Caco-2 (cell line): Measurements from ENCODE around the gene IL1RAPL2. TPM values are rescaled to one million over a fixed set of nuclear protein-coding genes. Genes with fewer than 3 reads are reported as not detected.

ENCODE experiments used
- BruUV-seq: library from RNA; stranded (reverse); fragments of 400-500 nt; replicated peaks from 2 replicates; lab custom pipeline; 2021; lab: Mats Ljungman, UMichigan
- CTCF ChIA-PET: fragments of 300-600 bp; sonication (Branson Sonifier 250); formaldehyde crosslinking; loops from one replicate; lab custom pipeline; 2022; ENCODE audit warnings: antibody characterized with exemption; lab: Charles Lee
- POLR2A ChIA-PET: fragments of 300-600 bp; sonication (Branson Sonifier 250); formaldehyde crosslinking; loops from one replicate; lab custom pipeline; 2022; ENCODE audit warnings: antibody characterized with exemption; lab: Charles Lee
- DNase-seq, 2 experiments: peaks; one replicate each; pipeline versions ENCODE4 v3.0.0 to v3.0.0-alpha.2; 2020 to 2022
- H3K27me3 ChIP-seq: replicated peaks from 2 replicates; pipeline ENCODE4 v1.6.0; 2011; ENCODE audit warnings: low read length; ENCODE audit not compliant: control insufficient read depth, insufficient read depth
- H3K36me3 ChIP-seq: 2 replicates; pipeline ENCODE4 v1.5.1; 2011; ENCODE audit warnings: low read length; ENCODE audit not compliant: control insufficient read depth, insufficient read depth
- H3K4me1 ChIP-seq: fragments of 250-450 bp; sonication (Bioruptor Pico); 2 replicates; pipeline ENCODE4 v1.5.1; 2020; ENCODE audit warnings: mild to moderate bottlenecking
- H3K4me3 ChIP-seq: 2 replicates; pipeline ENCODE4 v1.5.1; 2011; ENCODE audit warnings: low read depth, mild to moderate bottlenecking, control low read depth, low read length
- H3K9me3 ChIP-seq: fragments of 250-450 bp; sonication (Bioruptor Pico); 2 replicates; pipeline ENCODE4 v1.5.1; 2020; ENCODE audit warnings: mild to moderate bottlenecking, moderate library complexity
- H3K27ac Mint-ChIP-seq: one replicate; pipeline ENCODE4 v1.8.0; 2022; ENCODE audit warnings: mixed read lengths; ENCODE audit not compliant: unreplicated experiment
- H3K27me3 Mint-ChIP-seq: one replicate; pipeline ENCODE4 v1.8.0; 2022; ENCODE audit warnings: mixed read lengths; ENCODE audit not compliant: insufficient read depth, unreplicated experiment
- H3K36me3 Mint-ChIP-seq: one replicate; pipeline ENCODE4 v1.8.0; 2022; ENCODE audit warnings: mild to moderate bottlenecking, mixed read lengths; ENCODE audit not compliant: insufficient read depth, unreplicated experiment
- H3K4me1 Mint-ChIP-seq: one replicate; pipeline ENCODE4 v1.8.0; 2022; ENCODE audit warnings: low read depth, mixed read lengths; ENCODE audit not compliant: unreplicated experiment
- H3K4me3 Mint-ChIP-seq: one replicate; pipeline ENCODE4 v1.8.0; 2022; ENCODE audit warnings: mild to moderate bottlenecking, moderate library complexity, mixed read lengths; ENCODE audit not compliant: unreplicated experiment
- H3K9me3 Mint-ChIP-seq: one replicate; pipeline ENCODE4 v1.8.0; 2022; ENCODE audit warnings: mixed read lengths; ENCODE audit not compliant: unreplicated experiment
- intact Hi-C: fragments of 100-400 bp; cut with micrococcal nuclease; formaldehyde crosslinking; loops from one replicate; pipeline ENCODE4 v1.10.0; 2022; ENCODE audit not compliant: unreplicated experiment
- total RNA-seq: library from RNA; stranded (reverse); gene quantifications from 2 replicates; pipeline ENCODE4 v1.2.3, GENCODE V29; 2022
- TF ChIP-seq, protein P1 (sequence below), 2 experiments: fragments of 200-600 bp in 1 of 2; IDR thresholded peaks; 1 replicate in 1 of 2; 2 replicates in 1 of 2; pipeline versions ENCODE4 v1.5.1 to v1.8.0; 2011 to 2022; ENCODE audit warnings: antibody characterized with exemption in 1 of 2, control low read depth in 1 of 2, inconsistent platforms in 1 of 2, low read depth in 1 of 2, low read length in 1 of 2, mild to moderate bottlenecking in 1 of 2, moderate library complexity in 1 of 2; ENCODE audit not compliant: insufficient read depth in 1 of 2, severe bottlenecking in 1 of 2, unreplicated experiment in 1 of 2

IL1RAPL2 gene
- total RNA-seq, 1 experiment from 2014 or later = not detected

- DNase-seq = no peak
- ChIA-PET CTCF (no interaction called here), POLR2A (no interaction called here)
- Histone ChIP-seq H3K9me3 (no peaks in the 10 kb centered on the region), H3K36me3 (no peaks in the 10 kb centered on the region), H3K4me3 (no peak overlapping the region), H3K27me3 (no peaks in the 10 kb centered on the region), H3K4me1 (no peaks in the 10 kb centered on the region)
- BruUV-seq = no TSS peak
- H3K4me3 Mint-ChIP-seq = no peak overlapping the region
- TF ChIP-seq, protein P1, sequence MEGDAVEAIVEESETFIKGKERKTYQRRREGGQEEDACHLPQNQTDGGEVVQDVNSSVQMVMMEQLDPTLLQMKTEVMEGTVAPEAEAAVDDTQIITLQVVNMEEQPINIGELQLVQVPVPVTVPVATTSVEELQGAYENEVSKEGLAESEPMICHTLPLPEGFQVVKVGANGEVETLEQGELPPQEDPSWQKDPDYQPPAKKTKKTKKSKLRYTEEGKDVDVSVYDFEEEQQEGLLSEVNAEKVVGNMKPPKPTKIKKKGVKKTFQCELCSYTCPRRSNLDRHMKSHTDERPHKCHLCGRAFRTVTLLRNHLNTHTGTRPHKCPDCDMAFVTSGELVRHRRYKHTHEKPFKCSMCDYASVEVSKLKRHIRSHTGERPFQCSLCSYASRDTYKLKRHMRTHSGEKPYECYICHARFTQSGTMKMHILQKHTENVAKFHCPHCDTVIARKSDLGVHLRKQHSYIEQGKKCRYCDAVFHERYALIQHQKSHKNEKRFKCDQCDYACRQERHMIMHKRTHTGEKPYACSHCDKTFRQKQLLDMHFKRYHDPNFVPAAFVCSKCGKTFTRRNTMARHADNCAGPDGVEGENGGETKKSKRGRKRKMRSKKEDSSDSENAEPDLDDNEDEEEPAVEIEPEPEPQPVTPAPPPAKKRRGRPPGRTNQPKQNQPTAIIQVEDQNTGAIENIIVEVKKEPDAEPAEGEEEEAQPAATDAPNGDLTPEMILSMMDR (IDR thresholded peaks at IDR 0.05; ENCODE audit: insufficient read depth in 1 of 2, low read depth in 1 of 2, low read length in 1 of 2, severe bottlenecking in 1 of 2, unreplicated experiment in 1 of 2) = no peak
- H3K27me3 Mint-ChIP-seq = no peaks in the 10 kb centered on the region
- H3K9me3 Mint-ChIP-seq = no peaks in the 10 kb centered on the region
- no peak overlapping the region for H3K27ac Mint-ChIP-seq
- no peaks in the 10 kb centered on the region for H3K4me1 Mint-ChIP-seq
- intact Hi-C loops = no loop called here
- no peaks in the 10 kb centered on the region for H3K36me3 Mint-ChIP-seq
These were observed 155.9 kb downstream of the IL1RAPL2 start for GRCh38 chrX:104721854-104722253.

DNA sequence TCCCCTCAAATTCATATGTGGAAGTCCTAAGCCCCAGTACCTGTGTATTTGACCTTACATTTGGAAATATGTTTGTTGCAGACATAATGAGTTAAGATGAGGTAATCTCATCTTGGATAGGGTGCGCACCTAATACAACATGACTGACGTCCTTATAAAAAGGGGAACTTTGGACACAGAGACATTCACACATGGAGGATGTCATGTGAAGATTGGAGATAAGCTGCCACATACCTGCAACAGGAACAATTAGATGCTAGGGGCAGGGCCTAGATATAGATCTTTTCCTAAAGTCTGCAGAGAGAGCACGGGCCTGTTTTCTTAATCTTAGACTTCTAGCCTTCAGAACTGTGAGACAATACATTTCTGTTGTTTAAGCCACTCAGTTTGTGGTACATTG is 162.5 kb downstream of the IL1RAPL2 start:
- no TSS peak for BruUV-seq
- H3K4me1 ChIP-seq = no peaks in the 10 kb centered on the region
- POLR2A ChIA-PET = no interaction called here
- H3K4me3 Mint-ChIP-seq = no peak overlapping the region
- H3K27ac Mint-ChIP-seq = no peak overlapping the region
- H3K36me3 Mint-ChIP-seq = no peaks in the 10 kb centered on the region
- H3K9me3 ChIP-seq = no peaks in the 10 kb centered on the region
- H3K4me3 ChIP-seq = no peak overlapping the region
- intact Hi-C loops = no loop called here
- H3K9me3 Mint-ChIP-seq = no peaks in the 10 kb centered on the region
- TF ChIP-seq, protein P1 (IDR thresholded peaks at IDR 0.05; ENCODE audit: insufficient read depth in 1 of 2, low read depth in 1 of 2, low read length in 1 of 2, severe bottlenecking in 1 of 2, unreplicated experiment in 1 of 2) = no peak
- H3K36me3 ChIP-seq = no peaks in the 10 kb centered on the region
- H3K27me3 ChIP-seq = no peaks in the 10 kb centered on the region
- CTCF ChIA-PET = no interaction called here
- DNase-seq = no peak
- H3K27me3 Mint-ChIP-seq = no peaks in the 10 kb centered on the region
- no peaks in the 10 kb centered on the region for H3K4me1 Mint-ChIP-seq

- H3K9me3 Mint-ChIP-seq = no peaks in the 10 kb centered on the region
- no peak overlapping the region for H3K4me3 ChIP-seq
- ChIA-PET CTCF (no interaction called here), POLR2A (no interaction called here)
- H3K36me3 ChIP-seq = no peaks in the 10 kb centered on the region
- H3K4me1 Mint-ChIP-seq = no peaks in the 10 kb centered on the region
- BruUV-seq = no TSS peak
- peaks cover 3% of the 10 kb centered on the region for H3K27me3 Mint-ChIP-seq
- no peaks in the 10 kb centered on the region for H3K4me1 ChIP-seq
- intact Hi-C loops = no loop called here
- H3K4me3 Mint-ChIP-seq = no peak overlapping the region
- H3K27me3 ChIP-seq = no peaks in the 10 kb centered on the region
- H3K9me3 ChIP-seq = no peaks in the 10 kb centered on the region
- TF ChIP-seq, protein P1 (IDR thresholded peaks at IDR 0.05; ENCODE audit: insufficient read depth in 1 of 2, low read depth in 1 of 2, low read length in 1 of 2, severe bottlenecking in 1 of 2, unreplicated experiment in 1 of 2) = no peak
- no peak for DNase-seq
- no peak overlapping the region for H3K27ac Mint-ChIP-seq
- no peaks in the 10 kb centered on the region for H3K36me3 Mint-ChIP-seq
These were observed 176.4 kb downstream of the IL1RAPL2 start for GRCh38 chrX:104742355-104742754.
